Stimulated activated naive CD4-positive, alpha-beta T cell (primary cell): Measurements from ENCODE around the gene ZNF343.

Experiments used
- DNase-seq, 6 experiments: peaks; one replicate each; lab custom pipeline; 2025; lab: John Stamatoyannopoulos, UW

Gene ZNF343

DNA sequence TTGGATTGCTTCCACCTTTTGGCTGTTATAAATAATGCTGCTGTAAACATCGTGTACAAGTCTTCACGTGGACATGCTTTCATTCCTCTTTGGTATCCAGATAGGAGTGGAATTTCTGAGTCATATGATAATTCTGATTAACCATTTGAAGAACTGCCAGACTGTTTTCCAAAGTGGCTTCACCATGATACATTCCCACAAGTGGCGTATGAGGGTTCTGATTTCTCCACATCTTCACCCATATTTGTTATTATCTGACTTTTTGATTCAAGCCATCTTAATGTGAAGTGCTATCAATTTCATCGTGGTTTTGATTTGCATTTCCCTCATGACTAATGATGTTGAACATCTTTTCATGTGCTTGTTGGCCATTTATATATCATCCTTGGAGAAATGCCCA lies 35.2 kb downstream of the ZNF343 start:
- no peak for DNase-seq

DNA sequence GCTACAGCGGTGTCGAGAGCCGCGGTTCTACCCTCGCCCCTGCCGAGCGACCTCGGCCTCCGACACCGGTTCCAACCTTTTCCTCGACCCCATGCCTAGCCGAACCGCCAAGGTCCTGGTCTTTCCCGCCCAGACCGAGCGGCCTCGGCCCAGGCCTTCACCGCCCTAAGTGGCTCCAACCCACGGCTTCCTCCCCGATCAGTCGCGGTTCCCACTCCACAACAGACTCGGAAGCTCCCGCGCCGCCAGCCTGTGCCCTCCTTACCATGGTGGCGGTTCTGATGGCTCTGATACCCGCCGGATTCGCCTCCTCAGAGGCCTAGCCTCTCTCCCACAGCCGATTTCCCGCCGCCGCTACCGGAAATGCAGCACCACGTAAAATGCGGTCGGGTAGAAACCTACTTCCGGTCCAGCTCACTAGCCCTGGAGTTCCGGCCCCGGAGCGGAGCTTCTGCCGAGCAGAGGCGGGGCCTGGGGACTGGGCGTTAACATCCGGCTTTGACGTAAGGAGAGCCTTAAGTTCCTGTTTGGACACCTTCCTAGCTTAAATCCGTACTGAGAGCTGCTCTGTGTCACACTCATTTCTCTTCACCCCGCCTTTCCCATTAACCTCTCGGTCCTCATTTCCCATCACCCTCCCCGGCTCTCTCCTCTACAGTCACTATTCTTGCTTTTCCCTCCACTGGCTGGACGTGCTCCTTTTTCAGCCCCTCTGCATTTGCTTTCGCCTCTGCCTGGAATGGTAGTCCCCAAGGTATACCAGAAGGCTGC lies 38.1 kb downstream of the ZNF343 start, which contains the start of gene SNRPB:
TSS of gene SNRPB (minus strand) at position 367 of the 771 bp plus-strand sequence. CDS start at position 268, 99 bp downstream.
- DNase-seq: peak; percentile 89 to 96 (median 94)

DNA sequence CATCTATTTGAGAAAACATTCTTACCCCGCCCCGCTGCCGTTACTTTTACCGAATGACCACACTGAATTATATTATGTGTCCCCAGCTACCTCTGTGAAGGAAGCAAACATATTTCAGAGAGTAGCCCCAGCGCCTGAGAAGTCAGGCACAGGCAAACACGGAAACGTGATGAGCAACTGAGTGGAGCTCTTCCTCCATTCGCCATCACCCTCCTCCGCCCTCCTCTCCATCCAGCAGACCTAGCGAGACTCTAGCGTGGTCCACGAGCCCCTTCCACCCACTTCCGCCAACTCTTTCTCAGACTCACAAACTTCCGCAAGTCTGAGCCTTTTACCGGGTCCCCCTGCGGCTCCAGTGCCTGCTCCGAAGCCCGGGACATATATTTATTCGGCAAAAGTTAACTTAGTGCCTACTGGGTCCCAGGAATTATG lies 38.7 kb downstream of the ZNF343 start:
- peak; percentile 57 to 86 (median 69) for DNase-seq

DNA sequence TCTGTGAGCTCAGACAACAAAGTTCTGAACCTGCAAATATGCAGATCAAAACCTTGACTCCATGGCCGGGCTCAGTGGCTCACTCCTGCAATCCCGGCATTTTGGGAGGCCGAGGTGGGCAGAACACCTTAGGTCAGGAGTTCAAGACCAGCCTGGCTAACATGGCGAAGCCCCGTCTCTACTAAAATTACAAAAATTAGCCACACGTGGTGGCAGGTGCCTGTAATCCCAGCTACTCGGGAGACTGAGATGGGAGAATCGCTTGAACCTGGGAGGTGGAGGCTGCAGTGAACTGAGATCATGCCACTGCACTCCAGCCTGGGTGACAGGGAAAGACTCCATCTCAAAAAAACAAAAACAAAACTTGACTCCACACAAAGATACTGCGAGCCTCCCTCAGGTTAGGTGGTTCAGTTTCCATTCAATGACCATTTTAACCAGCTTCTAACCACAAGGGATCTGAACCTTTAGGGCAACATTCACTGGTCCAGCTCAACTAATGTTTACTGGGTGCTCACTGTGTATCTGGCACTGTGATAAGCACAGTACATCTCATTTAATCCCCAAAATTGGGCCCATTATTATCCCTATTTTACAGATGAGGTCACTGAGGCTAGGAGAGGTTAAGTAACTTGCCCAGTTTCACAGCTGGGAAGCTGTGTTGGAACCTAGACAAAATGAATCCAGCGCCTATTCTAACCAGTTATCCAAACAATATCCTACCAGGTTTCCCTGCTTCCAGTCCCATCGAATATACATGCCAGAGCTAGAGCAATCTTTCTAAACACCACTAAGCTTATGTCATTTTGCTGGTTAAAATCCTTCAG lies 39.9 kb downstream of the ZNF343 start:
- no peak for DNase-seq

DNA sequence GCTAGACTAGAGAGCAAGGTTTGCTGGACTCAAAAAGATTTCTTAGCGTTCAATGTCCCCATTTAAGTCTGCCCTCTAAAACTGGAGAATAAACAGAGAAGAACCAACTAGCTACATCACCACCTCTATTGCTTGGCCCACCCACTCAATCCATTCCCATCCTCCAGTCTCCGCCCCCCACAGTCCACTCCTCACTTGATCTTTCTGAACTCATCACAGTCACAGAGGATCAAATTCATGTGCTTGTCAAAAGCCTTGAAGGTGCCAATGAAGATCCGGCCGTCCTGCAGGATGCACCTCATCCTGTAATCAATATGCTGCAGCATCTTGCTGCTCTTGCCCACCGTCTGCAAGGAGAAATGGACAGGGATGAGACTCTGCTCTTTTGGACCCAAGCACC lies 41.3 kb downstream of the ZNF343 start:
- no peak for DNase-seq

DNA sequence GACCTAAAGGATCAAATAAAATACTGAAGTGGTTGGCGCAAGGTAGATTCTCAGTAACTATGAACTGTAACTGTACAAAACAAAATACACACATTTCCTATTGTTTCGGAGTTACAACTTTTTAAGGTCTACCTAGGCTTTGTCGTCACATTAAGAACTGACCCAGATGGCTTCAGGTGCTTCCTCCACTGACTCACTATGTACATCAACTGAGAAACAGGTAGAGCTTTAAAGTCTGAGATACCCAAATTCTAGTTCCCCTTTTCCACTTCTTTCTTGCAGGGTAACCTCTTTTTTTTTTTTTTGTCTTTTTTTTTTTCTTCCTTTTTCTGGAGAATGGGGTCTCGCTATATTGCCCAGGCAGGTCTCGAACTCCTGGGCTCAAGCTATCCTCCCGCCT lies 43.6 kb downstream of the ZNF343 start:
- DNase-seq: no peak

DNA sequence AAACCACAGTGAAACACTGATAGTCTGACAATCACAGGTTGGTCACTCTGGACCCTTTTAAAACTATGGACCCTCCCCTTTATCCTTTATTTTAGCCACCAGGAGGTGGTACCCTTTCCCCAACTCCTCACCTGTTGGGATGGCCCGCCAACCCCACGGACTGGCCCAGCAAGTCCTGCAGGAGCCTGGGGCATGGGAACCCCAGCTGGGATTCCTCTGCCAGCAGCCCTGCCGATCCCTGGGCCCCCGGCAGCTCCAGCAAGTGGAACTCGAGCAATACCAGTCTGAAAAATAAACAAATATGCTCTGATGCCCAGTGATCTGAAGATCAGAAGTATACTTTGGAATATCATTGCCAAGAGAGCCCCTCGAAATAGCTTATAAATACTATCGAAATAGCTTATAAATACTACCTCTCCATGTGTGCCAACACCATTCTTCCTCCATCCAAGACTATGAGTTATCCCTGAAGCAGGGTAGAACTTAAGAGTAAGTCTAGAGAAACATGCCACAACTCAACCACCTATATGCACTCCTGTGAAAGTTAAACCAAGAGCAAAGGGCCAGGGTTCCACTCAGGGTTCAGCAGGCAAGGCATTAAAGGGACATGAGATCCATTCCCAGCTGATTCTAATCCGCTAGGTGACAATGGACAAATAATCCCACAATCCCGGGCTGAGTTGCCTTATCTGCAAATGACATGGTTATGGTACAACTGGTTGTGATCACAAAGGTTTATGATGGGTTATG lies 44.9 kb downstream of the ZNF343 start:
- DNase-seq: no peak

DNA sequence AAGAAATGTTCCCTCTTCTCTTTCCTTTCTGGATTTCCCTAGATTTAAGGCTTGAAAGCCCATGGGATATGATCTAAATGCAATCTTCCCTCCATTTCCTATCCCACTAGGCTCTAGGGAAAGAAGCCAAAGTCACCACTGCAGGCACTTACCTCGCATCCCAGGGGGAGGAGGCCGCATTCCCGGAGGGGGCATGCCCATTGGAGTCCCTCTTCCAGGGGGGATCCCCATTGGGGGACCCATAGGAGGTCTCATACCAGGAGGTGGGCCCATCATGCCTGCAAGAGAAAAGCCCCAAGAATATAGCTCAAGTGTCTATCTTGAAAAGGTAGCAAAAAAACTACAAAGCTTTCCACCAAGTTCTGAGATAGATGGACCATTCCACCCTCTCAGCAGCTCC lies 46.2 kb downstream of the ZNF343 start:
- no peak for DNase-seq

DNA sequence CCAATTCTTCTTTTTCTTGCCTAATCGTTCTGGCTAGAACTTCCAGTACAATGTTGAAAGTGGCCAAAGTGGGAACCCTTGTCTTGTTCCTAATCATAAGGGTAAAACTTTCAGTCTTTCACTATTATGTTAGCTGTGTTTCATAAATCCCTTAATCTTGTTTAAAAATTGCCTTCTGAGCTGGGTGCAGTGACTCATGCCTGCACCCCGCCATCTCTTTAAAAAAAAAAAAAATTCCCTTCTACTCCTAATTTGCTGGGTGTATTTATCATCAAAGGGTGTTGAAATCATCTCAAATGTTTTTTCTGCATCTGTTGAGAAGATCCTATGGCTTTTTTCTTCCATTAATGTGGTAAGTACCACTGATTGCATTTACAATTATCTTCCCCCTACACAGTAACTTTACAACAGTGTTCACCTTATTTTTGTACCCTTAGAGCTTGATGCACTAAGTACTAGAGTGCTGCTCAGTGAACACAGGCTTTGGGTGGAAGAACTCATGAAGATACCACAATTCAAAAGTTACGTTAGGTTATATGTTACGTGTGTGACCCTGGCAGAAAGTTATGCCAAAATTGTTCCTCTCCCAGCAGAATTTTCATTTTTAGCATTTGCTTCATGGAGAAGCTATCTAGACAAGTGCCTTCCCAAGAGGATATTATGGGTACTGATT lies 47.8 kb downstream of the ZNF343 start:
- DNase-seq: no peak

DNA sequence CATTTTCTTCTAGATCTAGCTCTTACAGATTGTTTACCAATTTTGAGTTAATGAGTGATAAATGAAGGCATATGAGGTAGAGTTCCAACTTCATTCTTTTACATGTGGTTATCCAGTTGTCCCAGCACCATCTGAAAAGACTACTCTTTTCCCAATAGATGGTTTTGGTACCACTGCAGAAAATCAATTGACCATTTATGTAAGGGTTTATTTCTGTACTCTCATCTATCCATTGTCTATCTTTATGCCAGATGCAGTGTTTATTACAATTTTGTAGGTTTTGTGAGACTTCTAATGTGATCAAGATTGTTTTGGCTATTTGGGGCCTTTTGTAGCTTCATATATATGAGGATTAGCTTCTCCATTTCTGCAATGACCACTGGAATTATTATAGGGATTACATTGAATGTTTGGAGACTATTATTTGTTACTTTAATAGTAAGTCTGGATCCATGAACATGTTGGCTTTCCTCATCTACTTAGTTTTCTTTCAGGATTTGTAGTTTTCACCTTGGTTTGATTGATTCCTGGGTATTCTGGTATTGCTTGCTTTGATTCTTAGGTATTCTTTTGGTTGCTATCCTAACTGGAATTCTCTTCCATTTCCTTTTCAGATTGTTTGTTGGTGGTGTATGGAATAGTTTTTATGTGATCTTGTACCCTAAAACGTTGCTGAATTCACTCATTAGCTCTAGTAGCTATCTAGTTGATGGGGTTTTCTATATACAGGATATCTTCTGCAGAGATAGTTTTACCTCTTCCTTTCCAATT lies 48.5 kb downstream of the ZNF343 start:
- no peak for DNase-seq

DNA sequence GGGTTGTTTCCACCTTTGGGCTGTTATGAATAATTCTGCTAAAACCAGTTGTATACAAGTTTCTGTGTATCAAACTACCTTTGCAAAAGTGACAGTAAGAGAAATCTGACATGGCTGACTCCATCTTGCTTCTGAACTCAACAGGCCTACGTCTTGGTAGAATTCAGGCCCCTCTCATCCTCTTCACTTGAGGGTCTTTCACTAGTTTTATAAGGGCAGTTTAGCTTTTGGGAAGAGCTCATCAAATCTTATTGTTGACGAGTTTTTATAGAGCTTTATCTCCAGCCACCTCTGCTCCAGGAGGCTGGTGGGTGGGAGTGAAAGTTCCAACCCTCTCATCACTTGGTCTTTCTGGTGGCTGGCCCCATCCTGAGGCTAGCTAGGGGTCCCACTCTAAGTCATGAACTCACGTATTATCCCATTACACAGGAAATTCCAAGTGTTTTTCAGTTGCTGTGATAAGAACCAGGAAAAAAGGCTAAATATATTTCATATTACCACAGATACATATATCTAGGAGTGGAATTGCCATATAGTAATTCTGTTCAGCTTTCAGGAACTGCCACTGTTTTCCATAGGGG lies 49.7 kb downstream of the ZNF343 start:
- DNase-seq: no peak

DNA sequence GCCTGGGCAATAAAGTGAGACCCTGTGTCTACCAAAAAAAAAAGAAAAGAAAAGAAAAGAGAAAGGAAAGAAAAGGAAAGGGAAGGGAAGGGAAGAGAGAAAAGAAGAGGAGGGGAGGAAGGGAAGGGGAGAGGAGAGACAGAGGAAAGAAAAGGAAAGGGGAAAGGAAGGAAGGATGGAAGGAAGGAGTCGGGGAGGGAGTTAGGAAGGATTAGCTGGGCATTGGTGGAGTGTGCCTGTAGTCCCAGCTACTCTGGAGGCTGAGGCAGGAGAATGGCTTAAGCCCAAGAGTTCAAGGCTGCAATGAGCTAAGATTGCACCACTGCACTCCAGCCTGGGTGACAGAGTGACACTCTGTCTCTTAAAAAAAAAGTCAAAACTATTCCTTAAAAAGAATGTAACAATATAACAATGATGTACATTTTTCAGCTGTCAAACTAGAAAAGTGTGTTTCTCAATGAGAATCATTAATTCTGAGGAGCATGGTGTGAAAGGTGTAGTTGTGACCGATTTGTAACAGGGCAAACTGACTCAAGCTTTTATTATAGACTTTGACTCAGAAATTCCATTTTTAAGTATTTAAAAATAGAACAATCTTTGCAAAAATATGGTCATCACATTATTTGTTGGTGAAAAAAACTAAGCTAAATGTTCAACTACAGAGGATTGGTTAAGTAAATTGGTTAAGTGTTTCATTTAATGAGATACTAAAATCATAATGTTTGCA lies 52.8 kb downstream of the ZNF343 start:
- DNase-seq: no peak

DNA sequence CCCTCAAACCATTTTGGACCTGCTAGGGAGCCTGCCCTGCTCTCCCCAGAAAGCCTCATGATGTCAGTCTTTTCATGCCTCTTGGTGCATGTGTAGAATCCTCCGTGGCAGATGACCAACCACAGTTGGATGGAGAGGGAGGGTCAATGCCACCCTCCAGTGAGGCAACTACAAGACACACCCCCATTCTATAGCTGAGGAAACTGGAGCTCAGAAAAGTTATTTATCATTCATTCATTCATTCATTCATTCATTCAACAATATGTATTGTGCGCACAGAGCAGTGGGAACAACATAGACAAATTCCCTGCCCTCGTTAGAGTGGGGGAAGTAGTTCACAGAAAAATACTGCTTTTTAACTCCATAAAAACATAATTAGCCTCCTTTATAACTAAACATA lies 54.9 kb downstream of the ZNF343 start:
- no peak for DNase-seq

DNA sequence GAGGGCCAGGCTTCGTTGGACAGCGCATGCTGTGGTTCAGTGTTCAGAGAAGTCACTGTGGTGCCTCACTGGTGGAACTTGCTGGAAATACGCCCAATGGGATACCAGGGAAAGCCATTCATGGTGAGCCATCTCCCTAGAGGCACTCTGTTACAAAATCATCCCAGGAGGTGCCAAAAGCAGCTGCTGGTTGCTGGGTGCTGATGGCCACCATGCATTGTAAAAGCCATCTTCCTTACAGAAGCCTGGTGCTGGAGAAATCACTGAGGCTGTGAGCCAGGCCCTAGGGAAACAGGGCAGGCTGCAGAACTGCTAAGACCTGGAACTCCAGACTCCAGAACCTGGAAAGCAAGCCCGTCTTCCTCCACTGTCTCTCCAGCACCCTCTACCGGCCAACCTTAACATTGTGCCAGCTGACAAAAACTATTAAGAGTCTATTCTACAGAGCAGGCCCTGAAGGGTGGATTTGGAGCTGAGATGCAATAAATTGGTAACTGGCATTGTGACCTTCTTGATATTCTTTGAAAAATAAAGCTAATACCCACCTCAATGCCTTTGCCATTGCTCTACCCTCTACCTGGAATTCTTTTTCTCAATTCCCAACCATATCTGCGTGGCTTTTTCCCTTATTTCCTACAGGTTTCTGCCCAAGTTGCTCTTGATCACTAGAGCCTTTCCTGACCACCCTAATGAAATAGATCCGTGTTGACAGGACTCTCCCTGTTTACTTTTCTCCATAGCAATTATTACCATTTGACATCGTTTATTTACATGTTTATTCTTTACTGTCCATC lies 56.6 kb downstream of the ZNF343 start:
- peak; percentile 5 to 46 (median 27) for DNase-seq

DNA sequence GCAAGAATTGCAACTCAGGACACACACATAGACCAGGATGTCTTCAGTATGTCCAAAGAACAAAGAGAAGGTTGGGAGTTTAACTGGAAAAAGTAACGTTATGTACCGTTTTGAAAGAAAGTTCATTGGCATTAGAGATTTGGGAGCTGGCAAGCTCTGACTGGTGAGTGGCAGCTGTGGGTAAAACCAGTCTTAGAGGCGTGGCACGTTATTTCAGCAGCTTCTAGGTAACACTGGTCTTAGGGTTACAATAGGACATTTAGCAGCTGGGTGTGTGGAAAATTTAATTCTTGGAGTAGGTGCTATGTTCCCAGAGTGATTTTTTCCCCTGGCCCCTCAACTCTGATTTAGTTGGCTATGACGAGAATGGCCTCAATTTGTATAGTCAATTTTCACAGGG lies 57.3 kb downstream of the ZNF343 start:
- DNase-seq: no peak

DNA sequence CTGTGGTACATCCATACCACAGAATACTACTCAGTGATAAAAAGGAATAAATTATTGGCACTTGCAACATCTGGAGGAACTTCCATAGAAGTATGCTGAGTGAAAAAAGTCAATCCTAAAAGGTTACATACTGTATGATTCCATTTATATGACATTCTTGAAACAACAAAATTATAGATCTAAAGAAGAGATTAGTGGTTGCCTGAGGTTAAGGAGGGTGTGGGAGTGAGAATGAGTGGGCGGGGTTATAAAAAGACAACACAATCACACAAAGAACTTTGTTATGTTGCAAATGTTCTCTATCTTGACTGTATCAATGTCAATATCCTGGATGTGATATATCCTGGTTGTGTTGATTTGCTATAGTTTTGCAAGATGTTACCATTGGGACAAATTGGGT lies 59.3 kb downstream of the ZNF343 start:
- DNase-seq: no peak

DNA sequence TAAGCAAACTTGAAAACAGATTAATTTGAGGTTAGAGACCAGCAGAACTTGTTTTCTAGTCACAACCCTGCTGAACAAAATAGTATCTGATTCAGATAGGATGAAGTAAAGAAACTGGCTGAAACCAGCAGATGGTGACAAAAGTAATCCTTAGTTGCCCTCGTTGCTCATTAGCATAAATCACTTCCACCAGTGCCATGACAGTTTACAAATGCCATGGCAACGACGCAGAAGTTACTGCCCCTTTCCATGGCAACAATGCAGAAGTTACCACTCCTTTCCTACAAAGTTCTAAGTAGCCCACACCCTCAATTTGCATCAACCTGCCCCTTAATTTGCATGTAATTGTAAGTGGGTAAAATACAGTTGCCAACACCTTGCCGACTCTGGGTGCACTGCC lies 61.9 kb downstream of the ZNF343 start:
- no peak for DNase-seq
